Mesendoderm (in vitro differentiated cells): ENCODE data around the gene TRIM33.

Source experiments
- DNase-seq: peaks from one replicate; pipeline ENCODE4 v3.0.0; 2013
- H2AK5ac ChIP-seq: 2 replicates; pipeline ENCODE4 v1.6.1; 2013; ENCODE audit warnings: low read length, inconsistent platforms
- H2BK120ac ChIP-seq: 2 replicates; pipeline ENCODE4 v1.6.1; 2013; ENCODE audit warnings: low read depth, mild to moderate bottlenecking, low read length, moderate library complexity, mixed read lengths
- H2BK15ac ChIP-seq: replicated peaks from 2 replicates; pipeline ENCODE4 v1.6.1; 2013; ENCODE audit warnings: low read depth, mild to moderate bottlenecking, moderate library complexity
- H2BK5ac ChIP-seq: 2 replicates; pipeline ENCODE4 v1.6.1; 2013; ENCODE audit warnings: low read length, inconsistent platforms
- H3K18ac ChIP-seq: 2 replicates; pipeline ENCODE4 v1.6.1; 2013; ENCODE audit warnings: mild to moderate bottlenecking, low read length, mixed read lengths
- H3K23ac ChIP-seq: one replicate; pipeline ENCODE4 v1.6.1; 2013; ENCODE audit warnings: low read length
- H3K27ac ChIP-seq: 2 replicates; pipeline ENCODE4 v1.5.1; 2013; ENCODE audit warnings: low read depth, mild to moderate bottlenecking, inconsistent platforms, low read length, moderate library complexity
- H3K27me3 ChIP-seq: 2 replicates; pipeline ENCODE4 v1.6.1; 2013; ENCODE audit warnings: low read length, control low read depth, mild to moderate bottlenecking, inconsistent platforms; ENCODE audit not compliant: insufficient read depth, poor library complexity
- H3K36me3 ChIP-seq: 2 replicates; pipeline ENCODE4 v1.6.1; 2013; ENCODE audit warnings: low read length, inconsistent platforms; ENCODE audit not compliant: control insufficient read depth, insufficient read depth
- H3K4ac ChIP-seq: one replicate; pipeline ENCODE4 v1.6.1; 2013; ENCODE audit warnings: low read depth, mild to moderate bottlenecking, low read length, moderate library complexity
- H3K4me1 ChIP-seq: 2 replicates; pipeline ENCODE4 v1.6.1; 2013; ENCODE audit warnings: low read depth, low read length, inconsistent platforms; ENCODE audit not compliant: control insufficient read depth
- H3K4me2 ChIP-seq: 2 replicates; pipeline ENCODE4 v1.6.1; 2013; ENCODE audit warnings: low read length
- H3K4me3 ChIP-seq: 2 replicates; pipeline ENCODE4 v1.5.1; 2013; ENCODE audit warnings: mild to moderate bottlenecking, low read length
- H3K56ac ChIP-seq: one replicate; pipeline ENCODE4 v1.6.1; 2013; ENCODE audit warnings: low read length
- H3K79me1 ChIP-seq: 2 replicates; pipeline ENCODE4 v1.6.1; 2013; ENCODE audit warnings: low read length, inconsistent platforms
- H3K79me2 ChIP-seq: 2 replicates; pipeline ENCODE4 v1.6.1; 2013; ENCODE audit warnings: mild to moderate bottlenecking, low read length; ENCODE audit not compliant: control insufficient read depth, insufficient read depth
- H3K9ac ChIP-seq: 2 replicates; pipeline ENCODE4 v1.6.1; 2013; ENCODE audit warnings: low read length, inconsistent platforms
- H4K5ac ChIP-seq: one replicate; pipeline ENCODE4 v1.6.1; 2013; ENCODE audit warnings: low read length
- H4K8ac ChIP-seq: one replicate; pipeline ENCODE4 v1.6.1; 2013; ENCODE audit warnings: low read depth, mild to moderate bottlenecking, control low read depth, low read length, moderate library complexity
- WGBS: extraction: QIAGEN DNeasy Blood & Tissue Kit; methylation state at CpG from one replicate; pipeline ENCODE4 v1.1.7; 2013; ENCODE audit warnings: low lambda C conversion rate, missing lambda C conversion rate; ENCODE audit not compliant: insufficient coverage; ENCODE audit errors: extremely low coverage; 5-methylcytosine and 5-hydroxymethylcytosine counted together

Gene TRIM33

GRCh38 chr1:114540821-114541220, 29.8 kb upstream of the TRIM33 start:
- no peaks in the 10 kb centered on the region for H3K36me3 ChIP-seq
- H2AK5ac ChIP-seq: no peak overlapping the region
- H3K4me2 ChIP-seq: no peak overlapping the region
- H3K18ac ChIP-seq: no peak overlapping the region
- no peak overlapping the region for H4K5ac ChIP-seq
- DNase-seq: no peak
- no peak overlapping the region for H4K8ac ChIP-seq
- H2BK120ac ChIP-seq: no peak overlapping the region
- no peak overlapping the region for H2BK5ac ChIP-seq
- H3K56ac ChIP-seq: no peak overlapping the region
- H3K27me3 ChIP-seq: no peaks in the 10 kb centered on the region
- H3K9ac ChIP-seq: no peak overlapping the region
- WGBS: no CpG with 5 or more reads among the region's 6 CpGs
- no peak overlapping the region for H3K27ac ChIP-seq
- no peaks in the 10 kb centered on the region for H3K79me1 ChIP-seq
- no peak overlapping the region for H2BK15ac ChIP-seq
- no peaks in the 10 kb centered on the region for H3K79me2 ChIP-seq
- no peaks in the 10 kb centered on the region for H3K4me1 ChIP-seq
- no peak overlapping the region for H3K4me3 ChIP-seq
- H3K4ac ChIP-seq: no peak overlapping the region
- no peak overlapping the region for H3K23ac ChIP-seq

GRCh38 chr1:114540272-114540671, 29.3 kb upstream of the TRIM33 start:
- no peak overlapping the region for H4K5ac ChIP-seq
- no peak overlapping the region for H3K4ac ChIP-seq
- no peak overlapping the region for H3K18ac ChIP-seq
- H3K23ac ChIP-seq: no peak overlapping the region
- no CpG with 5 or more reads among the region's 3 CpGs for WGBS
- no peaks in the 10 kb centered on the region for H3K36me3 ChIP-seq
- H3K56ac ChIP-seq: no peak overlapping the region
- no peaks in the 10 kb centered on the region for H3K79me1 ChIP-seq
- no peaks in the 10 kb centered on the region for H3K27me3 ChIP-seq
- H2AK5ac ChIP-seq: no peak overlapping the region
- H3K9ac ChIP-seq: no peak overlapping the region
- H3K4me2 ChIP-seq: no peak overlapping the region
- no peak overlapping the region for H2BK5ac ChIP-seq
- H2BK120ac ChIP-seq: no peak overlapping the region
- no peak overlapping the region for H3K4me3 ChIP-seq
- no peak overlapping the region for H4K8ac ChIP-seq
- H3K4me1 ChIP-seq: no peaks in the 10 kb centered on the region
- H3K79me2 ChIP-seq: no peaks in the 10 kb centered on the region
- H3K27ac ChIP-seq: no peak overlapping the region
- no peak for DNase-seq
- no peak overlapping the region for H2BK15ac ChIP-seq

GRCh38 chr1:114536043-114536442, 25.0 kb upstream of the TRIM33 start:
- Histone ChIP-seq H4K8ac (no peak overlapping the region), H4K5ac (no peak overlapping the region), H3K4me2 (no peak overlapping the region), H2AK5ac (no peak overlapping the region), H3K4me3 (no peak overlapping the region), H3K4me1 (no peaks in the 10 kb centered on the region), H3K4ac (no peak overlapping the region), H3K23ac (no peak overlapping the region), H3K27me3 (no peaks in the 10 kb centered on the region), H3K56ac (no peak overlapping the region), H2BK15ac (no peak overlapping the region), H3K79me1 (no peaks in the 10 kb centered on the region), H3K18ac (no peak overlapping the region), H3K9ac (no peak overlapping the region), H2BK5ac (no peak overlapping the region), H3K79me2 (no peaks in the 10 kb centered on the region), H3K36me3 (no peaks in the 10 kb centered on the region), H2BK120ac (no peak overlapping the region), H3K27ac (no peak overlapping the region)
- DNase-seq: no peak
- no CpG with 5 or more reads among the region's 7 CpGs for WGBS

GRCh38 chr1:114535401-114535800, 24.4 kb upstream of the TRIM33 start:
- Histone ChIP-seq H4K8ac (no peak overlapping the region), H3K4ac (no peak overlapping the region), H3K79me1 (no peaks in the 10 kb centered on the region), H3K23ac (no peak overlapping the region), H3K4me1 (no peaks in the 10 kb centered on the region), H2BK15ac (no peak overlapping the region), H3K36me3 (no peaks in the 10 kb centered on the region), H3K56ac (no peak overlapping the region), H2BK120ac (no peak overlapping the region), H3K79me2 (no peaks in the 10 kb centered on the region), H3K4me3 (no peak overlapping the region), H3K27ac (no peak overlapping the region), H3K4me2 (no peak overlapping the region), H3K9ac (no peak overlapping the region), H2BK5ac (no peak overlapping the region), H3K18ac (no peak overlapping the region), H3K27me3 (no peaks in the 10 kb centered on the region), H2AK5ac (no peak overlapping the region), H4K5ac (no peak overlapping the region)
- peak; percentile 74 for DNase-seq
- no CpG with 5 or more reads among the region's 1 CpG for WGBS

- no peak overlapping the region for H3K56ac ChIP-seq
- no peaks in the 10 kb centered on the region for H3K79me1 ChIP-seq
- H2BK120ac ChIP-seq: no peak overlapping the region
- H3K79me2 ChIP-seq: no peaks in the 10 kb centered on the region
- no peak overlapping the region for H3K4me2 ChIP-seq
- no peak overlapping the region for H3K18ac ChIP-seq
- H3K27me3 ChIP-seq: no peaks in the 10 kb centered on the region
- H3K4me3 ChIP-seq: no peak overlapping the region
- no peak overlapping the region for H3K27ac ChIP-seq
- no peak overlapping the region for H3K9ac ChIP-seq
- no peak for DNase-seq
- WGBS: no CpG with 5 or more reads among the region's 1 CpG
- no peak overlapping the region for H2BK5ac ChIP-seq
- no peak overlapping the region for H3K4ac ChIP-seq
- H4K8ac ChIP-seq: no peak overlapping the region
- H2AK5ac ChIP-seq: no peak overlapping the region
- no peak overlapping the region for H3K23ac ChIP-seq
- H3K4me1 ChIP-seq: no peaks in the 10 kb centered on the region
- no peaks in the 10 kb centered on the region for H3K36me3 ChIP-seq
- H4K5ac ChIP-seq: no peak overlapping the region
- no peak overlapping the region for H2BK15ac ChIP-seq
These were observed 20.1 kb upstream of the TRIM33 start for GRCh38 chr1:114531094-114531493.

- no peaks in the 10 kb centered on the region for H3K79me1 ChIP-seq
- H3K23ac ChIP-seq: no peak overlapping the region
These were observed 19.2 kb upstream of the TRIM33 start for GRCh38 chr1:114530224-114530623.

More at GRCh38 chr1:114530224-114530623, 19.2 kb upstream of the TRIM33 start:
- no peaks in the 10 kb centered on the region for H3K27me3 ChIP-seq
- H2AK5ac ChIP-seq: no peak overlapping the region
- no peak overlapping the region for H4K5ac ChIP-seq
- no peak overlapping the region for H3K4me2 ChIP-seq
- H2BK120ac ChIP-seq: no peak overlapping the region
- H2BK15ac ChIP-seq: no peak overlapping the region
- no peak overlapping the region for H3K4me3 ChIP-seq
- no peak overlapping the region for H3K56ac ChIP-seq
- no peaks in the 10 kb centered on the region for H3K4me1 ChIP-seq
- H3K18ac ChIP-seq: no peak overlapping the region
- no peaks in the 10 kb centered on the region for H3K79me2 ChIP-seq
- no peak for DNase-seq
- H4K8ac ChIP-seq: no peak overlapping the region
- no peak overlapping the region for H2BK5ac ChIP-seq
- no CpG with 5 or more reads among the region's 2 CpGs for WGBS
- H3K36me3 ChIP-seq: no peaks in the 10 kb centered on the region
- H3K4ac ChIP-seq: no peak overlapping the region
- no peak overlapping the region for H3K9ac ChIP-seq
- no peak overlapping the region for H3K27ac ChIP-seq
